GM23248 (cell line): ENCODE data around the gene CGA.

ENCODE experiments used
- EZH2 ChIP-seq: fragments of 200-600 bp; sonication (generic); IDR thresholded peaks from 2 replicates; pipeline ENCODE4 v1.6.1; 2018; ENCODE audit warnings: antibody characterized with exemption, mild to moderate bottlenecking; ENCODE audit not compliant: insufficient read depth, poor library complexity, severe bottlenecking
- EZH2phosphoT487 ChIP-seq: fragments of 200-600 bp; sonication (generic); IDR thresholded peaks from 2 replicates; pipeline ENCODE4 v1.6.1; 2018; ENCODE audit warnings: antibody characterized with exemption, moderate library complexity, mild to moderate bottlenecking, low read depth; ENCODE audit not compliant: insufficient read depth

- no peak for TF ChIP-seq EZH2
- no peak for TF ChIP-seq EZH2phosphoT487
Measured at GRCh38 chr6:87093199-87093598, 1.7 kb downstream of the CGA start.
